Upper lobe of left lung (tissue), 4 donors: ENCODE data around the gene GAS2L1.

Source experiments
- EP300 ChIP-seq, 4 donors: sonication (generic); formaldehyde crosslinking; IDR thresholded peaks; one replicate each; pipeline ENCODE4 v1.5.1; 2017; ENCODE audit warnings: antibody characterized with exemption in 4 of 4, control low read depth in 2 of 4
- POLR2A ChIP-seq, 4 donors: fragments of 450-650 bp; IDR thresholded peaks; one replicate each; pipeline ENCODE4 v1.5.1; 2016 to 2017; ENCODE audit warnings: antibody characterized with exemption in 4 of 4, mild to moderate bottlenecking in 2 of 4
- POLR2AphosphoS5 ChIP-seq, 2 donors: sonication (generic); formaldehyde crosslinking; IDR thresholded peaks; one replicate each; pipeline ENCODE4 v1.5.1; 2017; ENCODE audit warnings: antibody characterized with exemption in 2 of 2
- TF ChIP-seq, protein P1 (sequence below), 6 experiments: fragments of 450-650 bp in 4 of 6; fragments of 200-600 bp in 2 of 6; sonication (generic) in 2 of 6; IDR thresholded peaks; one replicate each; pipeline ENCODE4 v1.5.1; 2016 to 2019; ENCODE audit warnings: antibody characterized with exemption in 6 of 6

DNA sequence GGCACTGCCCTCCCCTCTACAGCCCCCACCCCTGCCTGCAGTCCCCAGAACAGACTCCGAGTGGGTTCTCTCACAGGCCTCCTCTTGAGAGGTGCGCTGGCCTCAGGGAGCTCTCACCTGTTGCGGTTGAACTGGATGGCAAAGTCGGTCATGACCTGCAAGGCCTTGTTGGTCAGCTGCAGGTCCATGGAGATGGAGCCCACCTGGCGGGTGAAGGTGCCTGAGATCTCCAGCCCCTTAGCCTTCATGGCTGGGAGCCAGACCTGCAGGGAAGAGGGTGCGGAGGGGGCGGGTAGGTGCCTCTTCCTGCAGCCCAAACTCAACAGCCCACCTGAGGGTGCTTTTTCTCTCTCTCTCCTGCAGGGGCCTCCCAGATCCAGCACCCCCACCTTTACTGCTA, 27.7 kb downstream of the GAS2L1 start:
- TF ChIP-seq, protein P1, sequence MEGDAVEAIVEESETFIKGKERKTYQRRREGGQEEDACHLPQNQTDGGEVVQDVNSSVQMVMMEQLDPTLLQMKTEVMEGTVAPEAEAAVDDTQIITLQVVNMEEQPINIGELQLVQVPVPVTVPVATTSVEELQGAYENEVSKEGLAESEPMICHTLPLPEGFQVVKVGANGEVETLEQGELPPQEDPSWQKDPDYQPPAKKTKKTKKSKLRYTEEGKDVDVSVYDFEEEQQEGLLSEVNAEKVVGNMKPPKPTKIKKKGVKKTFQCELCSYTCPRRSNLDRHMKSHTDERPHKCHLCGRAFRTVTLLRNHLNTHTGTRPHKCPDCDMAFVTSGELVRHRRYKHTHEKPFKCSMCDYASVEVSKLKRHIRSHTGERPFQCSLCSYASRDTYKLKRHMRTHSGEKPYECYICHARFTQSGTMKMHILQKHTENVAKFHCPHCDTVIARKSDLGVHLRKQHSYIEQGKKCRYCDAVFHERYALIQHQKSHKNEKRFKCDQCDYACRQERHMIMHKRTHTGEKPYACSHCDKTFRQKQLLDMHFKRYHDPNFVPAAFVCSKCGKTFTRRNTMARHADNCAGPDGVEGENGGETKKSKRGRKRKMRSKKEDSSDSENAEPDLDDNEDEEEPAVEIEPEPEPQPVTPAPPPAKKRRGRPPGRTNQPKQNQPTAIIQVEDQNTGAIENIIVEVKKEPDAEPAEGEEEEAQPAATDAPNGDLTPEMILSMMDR (IDR thresholded peaks at IDR 0.05) = no peak
- TF ChIP-seq EP300 (IDR thresholded peaks at IDR 0.05) = no peak
- TF ChIP-seq POLR2A (IDR thresholded peaks at IDR 0.05) = no peak
- TF ChIP-seq POLR2AphosphoS5 (IDR thresholded peaks at IDR 0.05) = no peak
